Common myeloid progenitor, CD34-positive (primary cell): ENCODE data around the gene FLT4.

ENCODE experiments used
- CTCF ChIA-PET: fragments of 350-600 bp; sonication (Branson Sonifier 250); formaldehyde crosslinking; loops from one replicate; lab custom pipeline; 2021; ENCODE audit warnings: antibody characterized with exemption; lab: Charles Lee
- POLR2A ChIA-PET: fragments of 350-600 bp; sonication (Branson Sonifier 250); formaldehyde crosslinking; loops from one replicate; lab custom pipeline; 2021; ENCODE audit warnings: antibody characterized with exemption; lab: Charles Lee
- DNase-seq, 3 donors: peaks; one replicate each; pipeline versions ENCODE4 v3.0.0 to v3.0.0-alpha.2; 2013
- H3K27ac ChIP-seq, 2 experiments: 1 replicate in 1 of 2; 2 replicates in 1 of 2; pipeline ENCODE4 v1.7.0; 2013; ENCODE audit warnings: inconsistent platforms in 2 of 2, low read length in 2 of 2, mild to moderate bottlenecking in 2 of 2, low read depth in 1 of 2, moderate library complexity in 1 of 2; ENCODE audit not compliant: severe bottlenecking in 2 of 2, insufficient read depth in 1 of 2, poor library complexity in 1 of 2
- H3K27me3 ChIP-seq, 5 experiments: replicated peaks in 2 of 5; 1 replicate in 3 of 5; 2 replicates in 2 of 5; pipeline versions ENCODE4 v1.6.1 to v1.7.0; 2013; ENCODE audit warnings: low read length in 4 of 5, mild to moderate bottlenecking in 2 of 5, moderate library complexity in 2 of 5, inconsistent platforms in 1 of 5; ENCODE audit not compliant: insufficient read depth in 5 of 5, control insufficient read depth in 4 of 5
- H3K36me3 ChIP-seq, 4 experiments: 1 replicate in 2 of 4; 2 replicates in 2 of 4; pipeline versions ENCODE4 v1.6.1 to v1.7.0; 2013; ENCODE audit warnings: low read length in 3 of 4, control low read depth in 1 of 4, mild to moderate bottlenecking in 1 of 4; ENCODE audit not compliant: control insufficient read depth in 4 of 4, insufficient read depth in 4 of 4
- H3K4me1 ChIP-seq, 4 experiments: 1 replicate in 3 of 4; 2 replicates in 1 of 4; pipeline versions ENCODE4 v1.6.1 to v1.7.1; 2013; ENCODE audit warnings: low read length in 3 of 4, mild to moderate bottlenecking in 3 of 4, control low read depth in 1 of 4, inconsistent platforms in 1 of 4, moderate library complexity in 1 of 4; ENCODE audit not compliant: control insufficient read depth in 4 of 4, insufficient read depth in 4 of 4; ENCODE audit errors: control extremely low read depth in 1 of 4
- H3K4me3 ChIP-seq, 7 experiments: 1 replicate in 4 of 7; 2 replicates in 3 of 7; pipeline versions ENCODE4 v1.5.1 to v1.7.0; 2013; ENCODE audit warnings: mild to moderate bottlenecking in 7 of 7, low read length in 6 of 7, moderate library complexity in 6 of 7, inconsistent platforms in 2 of 7, low read depth in 2 of 7, control low read depth in 1 of 7; ENCODE audit not compliant: insufficient read depth in 4 of 7, control insufficient read depth in 1 of 7; ENCODE audit errors: extremely low read depth in 1 of 7
- H3K9me3 ChIP-seq, 5 experiments: 1 replicate in 4 of 5; 2 replicates in 1 of 5; pipeline versions ENCODE4 v1.6.1 to v1.7.1; 2013; ENCODE audit warnings: low read length in 4 of 5, mild to moderate bottlenecking in 2 of 5, inconsistent platforms in 1 of 5, low read depth in 1 of 5, moderate library complexity in 1 of 5; ENCODE audit not compliant: control insufficient read depth in 4 of 5, insufficient read depth in 2 of 5; ENCODE audit errors: control extremely low read depth in 1 of 5
- WGBS: methylation state at CpG from one replicate; pipeline ENCODE4 v1.1.5; 2013; ENCODE audit not compliant: insufficient coverage; 5-methylcytosine and 5-hydroxymethylcytosine counted together

Gene FLT4

GRCh38 chr5:180670586-180671359 is 21.4 kb upstream of the FLT4 start:
- H3K4me1 ChIP-seq: peaks cover 0 to 14% (median 11%) of the 10 kb centered on the region in 4 experiments
- H3K27me3 ChIP-seq: peaks cover 0 to 41% (median 13%) of the 10 kb centered on the region in 5 experiments
- no peak overlapping the region for H3K27ac ChIP-seq
- no peaks in the 10 kb centered on the region for H3K36me3 ChIP-seq
- peak overlapping the region in 1 of 7 experiments; percentile 55 for H3K4me3 ChIP-seq
- no peaks in the 10 kb centered on the region for H3K9me3 ChIP-seq
- peak; percentile 63 to 74 (median 69) for DNase-seq
- ChIA-PET POLR2A (interaction anchor here (0.6 kb wide), 1 partner anchor 1066 kb away, joined by 3 read pairs; no protein-coding TSS in a partner anchor), CTCF (no interaction called here)
- 53% methylated on average over 8 of the region's 17 CpGs for WGBS

DNA sequence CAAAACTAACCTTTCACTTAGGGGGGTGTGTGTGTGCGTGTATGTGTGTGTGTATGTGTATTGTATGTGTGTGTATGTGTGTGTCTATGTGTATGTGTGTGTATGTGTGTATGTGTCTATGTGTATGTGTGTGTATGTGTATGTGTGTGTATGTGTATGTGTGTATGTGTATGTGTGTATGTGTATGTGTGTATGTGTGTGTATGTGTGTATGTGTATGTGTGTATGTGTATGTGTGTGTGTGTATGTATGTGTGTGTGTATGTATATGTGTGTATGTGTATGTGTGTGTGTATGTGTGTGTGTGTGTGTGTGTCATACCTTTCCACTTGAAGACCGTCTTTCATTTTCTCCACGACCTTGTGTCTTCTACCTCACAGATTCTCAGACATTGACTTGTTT is 20.8 kb upstream of the FLT4 start:
- Histone ChIP-seq H3K36me3 (no peaks in the 10 kb centered on the region), H3K9me3 (no peaks in the 10 kb centered on the region), H3K4me3 (peak overlapping the region in 1 of 7 experiments; percentile 55), H3K27me3 (peaks cover 0 to 34% (median 7%) of the 10 kb centered on the region in 5 experiments), H3K4me1 (peaks cover 0 to 14% (median 11%) of the 10 kb centered on the region in 4 experiments), H3K27ac (no peak overlapping the region)
- peak in 2 of 3 donors; percentile 31 to 56 for DNase-seq
- POLR2A ChIA-PET: interaction anchor here (0.6 kb wide), 1 partner anchor 1066 kb away, joined by 3 read pairs; no protein-coding TSS in a partner anchor
- WGBS: no CpG with 5 or more reads among the region's 3 CpGs
- CTCF ChIA-PET: no interaction called here

DNA sequence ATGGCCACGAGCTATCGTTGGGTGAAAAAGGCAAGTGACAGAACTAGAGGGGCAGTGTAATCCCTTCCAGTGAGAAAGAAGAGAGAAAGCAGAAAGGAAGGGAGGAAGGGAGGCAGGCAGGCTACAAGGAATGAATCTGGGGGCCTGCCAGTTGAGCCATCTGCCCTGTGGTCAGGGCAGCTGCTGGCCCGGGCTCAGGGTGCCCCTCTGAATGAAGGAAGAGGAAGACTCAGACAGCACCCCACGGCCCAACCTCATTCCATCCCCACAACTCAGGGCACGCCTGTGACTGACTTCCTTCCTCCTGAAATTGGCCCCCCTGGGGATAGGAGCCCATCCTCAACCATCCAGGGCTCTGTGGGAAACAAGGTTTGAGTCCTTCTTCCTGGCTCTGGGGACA is 20.3 kb upstream of the FLT4 start:
- CTCF ChIA-PET: no interaction called here
- POLR2A ChIA-PET: no interaction called here
- H3K9me3 ChIP-seq: no peaks in the 10 kb centered on the region

GRCh38 chr5:180668835-180669596 is 19.6 kb upstream of the FLT4 start:
- CTCF ChIA-PET: no interaction called here
- Histone ChIP-seq H3K4me3 (no peak overlapping the region), H3K27me3 (peaks cover 0 to 24% (median 5%) of the 10 kb centered on the region in 5 experiments), H3K4me1 (peaks cover 0 to 14% (median 9%) of the 10 kb centered on the region in 4 experiments), H3K9me3 (no peaks in the 10 kb centered on the region), H3K36me3 (no peaks in the 10 kb centered on the region), H3K27ac (no peak overlapping the region)
- 93% methylated on average over 12 of the region's 17 CpGs for WGBS
- POLR2A ChIA-PET: no interaction called here
- no peak for DNase-seq

More for the DNA sequence above, 20.3 kb upstream of the FLT4 start:
- Histone ChIP-seq H3K27ac (no peak overlapping the region), H3K27me3 (peaks cover 0 to 30% (median 5%) of the 10 kb centered on the region in 5 experiments), H3K36me3 (no peaks in the 10 kb centered on the region), H3K4me3 (no peak overlapping the region), H3K4me1 (peaks cover 0 to 14% (median 11%) of the 10 kb centered on the region in 4 experiments)
- 36% methylated on average over 4 of the region's 5 CpGs for WGBS
- DNase-seq: no peak

- ChIA-PET CTCF (interaction anchor here (1.1 kb wide), 1 partner anchor 18 kb away, joined by 3 read pairs; no protein-coding TSS in a partner anchor), POLR2A (no interaction called here)
- peaks cover 0 to 12% (median 4%) of the 10 kb centered on the region in 4 experiments for H3K4me1 ChIP-seq
- H3K4me3 ChIP-seq: no peak overlapping the region
- H3K27ac ChIP-seq: no peak overlapping the region
- no peaks in the 10 kb centered on the region for H3K36me3 ChIP-seq
- peaks cover 0 to 6% (median 2%) of the 10 kb centered on the region in 5 experiments for H3K27me3 ChIP-seq
- WGBS: 95% methylated on average over 4 of the region's 10 CpGs
- DNase-seq: no peak
- H3K9me3 ChIP-seq: no peaks in the 10 kb centered on the region
These were observed 17.4 kb upstream of the FLT4 start for GRCh38 chr5:180666812-180667211.

DNA sequence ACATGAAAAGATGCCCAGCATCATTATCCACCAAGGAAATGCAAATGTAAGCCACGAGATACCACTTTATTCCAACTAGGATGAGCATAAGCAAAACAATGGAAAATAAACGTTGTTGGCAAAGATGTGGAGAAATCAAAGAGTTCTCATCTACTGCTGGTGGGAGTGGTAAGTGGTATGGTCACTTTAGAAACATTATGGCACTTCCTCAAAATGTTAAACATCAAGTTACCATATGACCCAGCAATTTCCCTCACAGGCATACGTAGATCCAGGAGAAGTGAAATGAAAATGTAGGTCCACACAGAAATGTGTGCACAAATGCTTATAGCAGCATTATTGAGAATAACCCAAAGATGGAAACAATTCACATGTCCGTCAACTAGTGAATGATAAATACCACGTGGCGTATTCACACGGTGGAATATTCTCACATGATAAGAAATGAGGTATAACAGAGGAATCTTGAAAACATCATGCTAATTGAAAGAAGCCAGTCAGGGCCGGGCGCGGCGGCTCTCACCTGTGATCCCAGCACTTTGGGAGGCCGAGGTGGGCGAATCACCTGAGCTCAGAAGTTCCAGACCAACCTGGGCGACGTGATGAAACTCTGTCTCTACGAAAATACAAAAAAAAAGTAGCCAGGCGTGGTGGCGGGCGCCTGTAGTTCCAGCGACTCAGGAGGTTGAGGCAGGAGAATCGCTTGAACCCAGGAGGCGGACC is 16.4 kb upstream of the FLT4 start:
- H3K36me3 ChIP-seq: no peaks in the 10 kb centered on the region
- no peak overlapping the region for H3K27ac ChIP-seq
- ChIA-PET POLR2A (no interaction called here), CTCF (no interaction called here)
- no peaks in the 10 kb centered on the region for H3K9me3 ChIP-seq
- WGBS: 97% methylated on average over 19 of the region's 22 CpGs
- peaks cover 0 to 8% (median 4%) of the 10 kb centered on the region in 5 experiments for H3K27me3 ChIP-seq
- DNase-seq: no peak
- peaks cover 0 to 12% (median 4%) of the 10 kb centered on the region in 4 experiments for H3K4me1 ChIP-seq
- no peak overlapping the region for H3K4me3 ChIP-seq
